Mesenteric fat pad (tissue), 1 donor: Measurements from ENCODE around the gene CSNK2A2. TPM values are rescaled to one million over a fixed set of nuclear protein-coding genes. Genes with fewer than 3 reads are reported as not detected.

Experiments
- DNase-seq: peaks from one replicate; pipeline ENCODE4 v3.0.0-alpha.2; 2020; ENCODE audit warnings: low spot score
- total RNA-seq: library from RNA; stranded (reverse); fragmentation: NEBNext Ultra II Directional; extraction: Animal tissue kit (Norgen Biotek cat#: 25700); gene quantifications from one replicate; pipeline ENCODE4 v1.2.1, GENCODE V29; 2021
- donor health status: DM: yes; HTN: yes; CAD: no.

Gene CSNK2A2
- total RNA-seq, 1 donor from 2014 or later: 66.1 TPM

GRCh38 chr16:58152246-58152868 lies 45.5 kb downstream of the CSNK2A2 start:
- DNase-seq: no peak

- DNase-seq: no peak
Measured at GRCh38 chr16:58148526-58148925, 49.4 kb downstream of the CSNK2A2 start.

DNA sequence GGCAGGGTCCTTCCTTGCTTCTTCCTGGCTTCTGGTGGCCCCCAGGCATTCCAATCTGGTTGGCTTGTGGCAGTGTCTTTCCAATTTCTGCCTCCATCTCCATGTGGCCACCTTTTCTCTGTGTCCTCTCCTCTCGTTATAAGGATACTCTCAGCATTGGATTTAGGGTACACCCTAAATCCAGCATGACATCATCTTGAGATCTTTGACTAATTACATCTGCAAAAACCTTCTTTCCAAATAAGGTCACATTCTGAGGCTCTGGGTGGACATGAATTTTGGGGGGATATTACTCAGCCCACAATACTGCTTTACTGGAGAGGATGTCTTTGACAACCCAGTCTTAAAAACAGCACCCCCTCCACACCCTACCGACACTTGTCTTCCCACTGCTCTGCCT lies 49.8 kb downstream of the CSNK2A2 start:
- DNase-seq: no peak

GRCh38 chr16:58138852-58139251 lies 59.1 kb downstream of the CSNK2A2 start:
- no peak for DNase-seq

GRCh38 chr16:58137581-58137980 lies 60.3 kb downstream of the CSNK2A2 start:
- no peak for DNase-seq

- DNase-seq: peak; percentile 99
Measured at GRCh38 chr16:58129097-58129936, 68.6 kb downstream of the CSNK2A2 start, which contains the start of gene CFAP20. Gene CFAP20, minus strand, starts transcription at chr16:58129381. Its CDS starts 266 bp downstream, at chr16:58129115.

DNA sequence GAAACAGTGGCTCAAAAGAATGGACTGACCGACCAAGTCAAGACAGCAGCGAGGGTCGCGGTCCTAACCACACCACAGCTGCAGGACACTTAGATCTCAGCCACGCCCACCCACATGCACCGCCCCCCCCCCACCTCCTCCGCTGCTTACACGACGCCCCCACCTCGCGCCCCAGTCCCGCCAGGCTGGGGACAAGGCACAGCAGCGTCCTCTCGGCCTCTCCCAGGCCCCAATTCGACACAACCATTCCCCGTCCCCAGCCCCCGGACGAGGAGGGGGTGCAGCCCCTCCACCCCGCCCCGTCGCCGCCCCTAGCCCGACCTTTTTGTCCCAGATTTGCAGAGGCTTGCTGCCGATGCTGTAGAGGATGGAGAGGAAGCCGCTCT lies 69.2 kb downstream of the CSNK2A2 start:
- DNase-seq: peak; percentile 87

DNA sequence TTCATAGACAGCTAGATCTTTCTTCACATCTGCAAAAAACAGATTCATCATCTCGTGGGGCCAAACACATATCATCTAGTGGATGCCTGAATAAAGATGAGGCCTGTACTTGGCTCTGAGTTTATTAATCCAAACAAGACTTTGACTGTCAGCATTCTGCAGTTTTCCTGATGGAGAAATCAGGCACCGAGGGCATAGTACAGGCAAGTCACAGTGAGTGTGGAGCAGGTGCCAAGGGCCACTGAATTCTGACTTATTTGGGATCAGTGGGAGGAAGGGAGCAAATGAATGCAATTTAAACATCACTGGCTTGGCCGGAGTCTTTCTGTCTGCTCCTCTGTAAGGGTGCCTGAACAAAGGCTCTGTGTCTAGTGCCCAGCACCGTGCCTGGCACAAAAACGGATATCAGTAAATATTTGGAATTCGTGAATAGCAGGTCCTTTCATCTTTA lies 69.7 kb downstream of the CSNK2A2 start:
- DNase-seq: peak; percentile 67

DNA sequence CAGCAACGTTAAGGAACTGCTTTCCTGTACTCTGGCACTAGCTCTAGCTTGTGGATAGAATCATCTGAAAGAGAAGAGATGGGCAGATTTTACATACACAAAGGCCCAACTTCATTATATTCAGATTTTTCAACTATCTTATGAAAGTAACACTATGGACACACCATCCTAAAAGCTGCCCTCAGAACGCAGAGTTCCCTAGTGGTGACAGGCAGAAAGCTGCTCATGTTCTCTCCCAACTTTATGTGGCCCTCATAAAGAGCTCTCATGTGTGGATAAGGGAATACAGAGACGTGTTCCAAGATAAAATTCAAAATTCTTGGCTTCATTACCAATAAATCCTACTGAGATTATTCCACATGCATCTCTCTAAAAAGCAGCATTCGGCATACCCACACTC lies 70.3 kb downstream of the CSNK2A2 start:
- peak; percentile 14 for DNase-seq

GRCh38 chr16:58127033-58127556 lies 70.8 kb downstream of the CSNK2A2 start:
- peak; percentile 28 for DNase-seq

DNA sequence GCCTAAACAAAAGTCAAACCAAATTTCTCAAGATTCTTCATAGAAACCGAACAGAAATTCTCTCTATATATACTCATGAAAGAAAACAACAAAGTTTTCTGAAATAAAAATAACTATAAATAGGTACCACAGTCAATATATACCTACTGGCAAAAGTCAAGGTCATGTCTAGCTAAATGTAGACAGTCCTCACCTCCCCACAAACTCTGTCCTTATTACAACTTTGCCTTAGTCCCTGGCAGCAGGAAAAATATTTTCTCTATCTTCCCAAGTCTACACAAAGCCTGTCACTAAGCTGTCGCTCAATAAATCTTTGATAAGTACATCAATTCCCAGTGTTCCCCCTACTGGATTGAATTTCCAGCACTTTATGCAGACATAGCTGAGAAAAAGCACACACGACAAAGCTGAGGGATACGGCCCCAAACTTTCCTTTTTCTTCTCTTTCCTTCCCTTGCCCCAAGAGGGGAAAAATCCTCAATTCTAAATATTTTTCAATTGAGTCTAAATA lies 71.4 kb downstream of the CSNK2A2 start:
- no peak for DNase-seq

DNA sequence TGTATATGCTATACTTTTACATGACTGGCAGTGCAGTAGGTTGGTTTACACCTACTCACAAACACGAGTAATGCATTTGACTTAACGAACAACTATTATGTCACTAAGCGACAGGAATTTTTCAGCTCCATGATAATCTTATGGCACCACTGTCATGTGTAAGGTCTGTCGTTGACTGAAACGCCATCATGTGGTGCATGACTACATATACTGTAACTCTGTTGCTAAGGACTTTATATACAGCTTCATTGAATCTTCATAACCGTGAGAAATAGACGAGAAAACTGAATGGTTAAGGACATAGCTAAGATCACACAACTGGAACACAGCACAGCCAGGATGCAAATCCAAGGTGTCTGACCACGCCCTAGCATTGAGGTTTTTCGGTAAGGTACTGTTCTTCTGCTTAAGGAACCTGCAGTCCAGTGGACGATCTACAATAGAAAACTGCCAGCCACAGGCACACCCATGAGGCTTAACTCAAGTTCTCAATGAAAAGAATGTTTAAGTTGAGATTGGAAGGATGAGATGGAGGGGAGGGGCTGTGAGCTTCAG lies 72.0 kb downstream of the CSNK2A2 start:
- no peak for DNase-seq

DNA sequence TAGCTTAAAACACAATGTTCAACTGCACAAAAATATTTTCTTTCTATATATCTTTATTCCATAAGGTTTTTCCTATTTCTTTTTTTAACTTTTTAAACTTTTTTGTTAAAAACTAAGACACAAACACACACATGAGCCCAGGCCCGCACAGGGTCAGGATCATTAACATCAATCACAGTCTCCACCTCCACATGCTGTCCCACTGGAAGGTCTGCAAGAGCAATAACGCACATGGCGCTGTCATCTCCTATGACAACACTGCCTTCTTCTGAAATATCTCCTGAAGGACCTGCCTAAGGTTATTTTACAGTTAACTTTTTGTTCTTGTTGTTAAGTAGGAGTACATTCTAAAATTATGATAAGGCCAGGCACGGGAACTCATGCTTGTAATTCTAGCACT lies 72.9 kb downstream of the CSNK2A2 start:
- no peak for DNase-seq

GRCh38 chr16:58124601-58124915 lies 73.3 kb downstream of the CSNK2A2 start:
- DNase-seq: no peak

DNA sequence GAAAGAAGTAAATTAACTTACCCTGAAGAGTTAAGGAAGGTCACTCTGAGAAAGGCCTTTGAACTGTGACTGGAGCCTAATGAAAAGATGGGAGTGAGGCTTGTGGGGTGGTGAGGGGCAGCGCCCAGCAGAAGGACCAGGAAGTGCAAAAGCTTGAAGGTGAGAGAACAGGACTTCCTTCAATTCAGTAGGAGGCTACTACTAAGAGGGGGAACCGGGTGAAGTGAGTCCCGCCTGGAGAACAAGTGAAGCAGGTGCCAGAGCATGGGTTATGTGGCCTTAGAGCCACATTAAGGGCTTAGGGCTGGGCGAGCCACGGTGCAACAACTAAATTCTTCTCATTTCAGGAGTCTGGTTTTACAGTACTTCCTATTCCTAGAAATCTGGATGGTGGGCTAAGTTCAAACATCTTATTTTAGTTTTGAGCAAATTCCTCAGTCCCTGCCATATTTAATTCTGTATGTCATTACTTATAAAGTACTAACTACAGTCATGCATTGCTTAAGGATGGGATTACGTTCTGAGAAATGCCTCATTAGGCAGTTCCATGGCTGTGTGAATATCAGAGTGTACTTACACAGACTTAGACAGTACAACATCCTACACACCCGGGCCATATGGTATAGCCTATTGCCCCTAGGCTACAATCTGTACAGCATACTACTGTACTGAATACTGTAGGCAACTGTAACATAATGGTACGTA lies 73.9 kb downstream of the CSNK2A2 start:
- DNase-seq: peak; percentile 67

DNA sequence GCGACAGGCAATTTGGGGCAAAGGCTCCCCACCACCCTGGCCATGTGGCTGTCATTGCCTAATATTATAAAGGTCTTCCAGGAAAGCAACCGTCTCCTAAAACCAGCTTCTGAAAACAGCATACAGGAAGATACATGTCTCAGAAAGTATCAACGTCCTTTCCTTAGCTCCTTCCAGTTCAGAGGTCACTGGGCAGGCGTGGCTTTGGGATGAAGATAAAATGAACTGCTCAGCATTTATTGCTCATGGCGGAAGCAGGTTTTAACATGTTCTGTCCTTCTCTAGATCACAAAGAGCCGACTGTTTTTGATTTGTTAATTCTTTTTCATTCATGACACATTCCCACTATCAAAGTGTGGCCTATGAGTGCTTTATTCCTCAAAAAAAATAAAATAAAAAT lies 76.8 kb downstream of the CSNK2A2 start:
- DNase-seq: peak; percentile 22

- DNase-seq: no peak
Measured at GRCh38 chr16:58120234-58120633, 77.7 kb downstream of the CSNK2A2 start.

GRCh38 chr16:58119509-58119845 lies 78.4 kb downstream of the CSNK2A2 start:
- peak; percentile 43 for DNase-seq

DNA sequence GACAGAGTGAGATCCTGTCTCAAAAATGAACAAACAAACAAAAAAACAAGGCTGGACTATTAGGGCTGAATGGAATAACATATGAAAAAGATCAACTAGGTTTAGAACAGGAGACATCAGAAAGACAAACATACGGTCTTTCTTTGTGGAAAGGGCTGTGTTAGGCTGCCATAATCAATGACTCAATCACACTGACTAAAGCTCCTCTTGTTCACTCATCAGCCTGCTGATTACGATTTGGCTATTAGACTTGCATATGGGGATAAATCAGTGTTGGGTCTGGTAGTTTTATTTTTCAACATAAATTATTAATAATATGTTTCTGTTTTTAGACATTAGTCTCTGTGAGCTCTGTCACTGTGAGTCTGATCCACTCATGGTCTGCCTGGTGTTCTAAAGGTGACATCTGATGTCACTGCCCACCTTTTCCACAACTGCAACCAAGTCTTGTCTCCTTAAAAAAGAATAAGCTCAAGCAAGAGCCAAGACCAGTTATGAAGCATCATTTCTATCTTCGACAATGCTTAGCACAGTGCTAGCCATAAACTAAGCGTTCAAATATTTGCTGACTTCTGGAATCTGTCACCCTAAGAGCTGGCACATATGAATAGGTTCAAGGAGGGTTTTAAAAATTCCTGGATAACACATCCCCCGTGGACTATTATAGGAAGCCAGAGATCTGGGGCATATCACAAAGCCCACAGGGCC lies 79.0 kb downstream of the CSNK2A2 start:
- DNase-seq: no peak

GRCh38 chr16:58116529-58116928 lies 81.4 kb downstream of the CSNK2A2 start:
- DNase-seq: no peak

- DNase-seq: peak; percentile 30
Measured at GRCh38 chr16:58116081-58116480, 81.8 kb downstream of the CSNK2A2 start.
